Stimulated activated CD8-positive, alpha-beta memory T cell treated with anti-CD3 and anti-CD28 coated beads, Interleukin-15, amount 100 ng/mL, for 48 hours (primary cell): ENCODE results near the gene NSUN2.
A peak's percentile ranks its signal among the peaks of the same experiment; 100 is the strongest.
"Not testable (repeated sequence)": the region's sequence is repeated elsewhere in the genome, so short reads cannot be mapped to it uniquely, and the experiment has no call there.

Source experiments
- DNase-seq, 2 donors: peaks; one replicate each; pipeline ENCODE4 v3.0.0-alpha.2; 2020; ENCODE audit warnings: low read depth in 2 of 2

NSUN2 gene

DNA sequence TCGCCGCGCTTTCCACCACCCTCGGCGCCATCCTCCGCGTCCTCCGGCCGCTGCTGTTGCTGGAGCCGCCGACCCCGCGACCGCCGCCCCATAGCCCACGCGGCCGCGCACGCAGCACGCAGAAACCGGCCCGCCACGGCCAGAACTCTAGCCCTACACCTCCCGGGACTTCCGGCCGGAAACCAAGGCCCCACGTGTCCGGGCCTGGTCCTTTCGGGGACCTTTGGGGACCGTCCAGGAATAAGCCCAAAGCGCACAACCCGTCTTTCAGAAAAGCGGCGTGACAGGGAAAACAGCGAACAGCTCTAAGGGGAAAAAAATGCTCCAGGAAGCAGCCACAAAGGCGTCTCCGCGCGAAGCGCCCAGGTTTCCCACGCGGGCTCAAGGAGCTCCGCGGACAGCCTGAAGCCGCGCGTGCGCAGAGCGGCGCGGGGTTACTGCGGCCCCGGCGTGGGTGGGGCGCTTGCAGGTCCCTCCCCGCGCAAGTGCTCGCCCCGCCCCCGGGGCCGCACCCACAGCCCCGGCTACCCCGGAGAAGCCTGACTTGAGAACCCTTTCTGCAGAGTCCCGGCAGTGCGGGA is at the start of gene NSUN2, which contains the start of gene SRD5A1:
Gene NSUN2, minus strand, starts transcription at position 157 of the 581 bp plus-strand sequence. Its CDS starts 65 bp downstream, at position 92.
Gene SRD5A1, plus strand, starts transcription at position 553 of the 581 bp plus-strand sequence. CDS start 137 bp downstream, outside the sequence.
- DNase-seq = peak; percentile 86 to 88

DNA sequence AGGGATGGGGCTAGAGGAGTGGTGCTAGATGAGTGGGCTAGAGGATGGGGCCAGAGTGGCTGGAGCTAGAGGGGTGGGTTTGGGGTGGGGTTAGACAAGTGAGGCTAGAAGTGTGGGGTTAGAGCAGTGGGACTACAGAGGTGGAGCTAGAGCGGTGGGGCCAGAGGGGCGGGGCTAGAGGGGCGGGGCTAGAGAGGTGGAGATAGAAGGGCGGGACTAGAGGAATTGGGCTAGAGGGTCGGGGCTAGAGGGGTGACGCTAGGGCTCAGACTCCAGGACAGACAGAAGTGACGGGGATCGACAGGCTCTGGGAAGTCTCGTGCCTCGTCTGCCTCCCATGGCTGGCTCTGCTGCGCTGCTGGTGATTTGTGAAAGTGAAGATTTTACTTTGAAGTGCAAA is 49.4 kb upstream of the NSUN2 start:
- DNase-seq = no peak

DNA sequence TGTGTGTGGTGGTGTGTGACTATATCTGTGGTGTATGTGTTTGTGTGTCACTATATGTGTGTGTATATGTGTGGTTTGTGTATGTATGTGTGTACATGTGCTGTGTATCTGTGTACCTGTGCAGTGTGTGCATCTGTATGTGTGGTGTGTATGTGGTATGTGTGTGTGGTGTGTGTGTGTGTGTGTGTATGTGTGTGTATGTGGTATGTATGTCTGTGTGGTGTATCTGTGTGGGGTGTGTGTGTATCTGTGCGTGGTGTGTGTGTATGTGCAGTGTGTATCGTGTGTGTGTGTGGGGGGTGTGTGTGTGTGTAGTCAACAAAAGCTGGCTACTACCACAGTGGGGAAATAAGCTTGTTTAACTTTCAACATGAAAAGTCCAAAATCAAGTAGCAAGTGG is 48.8 kb upstream of the NSUN2 start:
- no peak for DNase-seq

DNA sequence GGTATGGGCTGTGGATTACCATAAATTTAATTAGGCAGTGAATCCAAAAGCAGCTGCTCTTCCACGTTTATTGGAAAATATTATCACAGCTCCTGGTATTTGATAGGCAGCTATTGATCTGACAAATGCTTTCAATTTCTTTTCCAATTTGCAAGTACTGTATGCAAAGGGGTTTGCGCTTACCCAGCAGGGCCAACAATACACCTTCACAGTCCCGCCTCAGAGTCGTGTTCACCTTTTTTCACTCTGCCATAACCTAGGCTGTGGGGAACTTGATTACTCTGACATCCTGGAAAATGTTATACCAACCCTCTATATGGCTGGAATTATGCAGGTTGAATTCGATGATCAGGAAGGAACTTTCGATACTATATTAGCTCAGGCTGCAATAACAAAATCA is 48.1 kb upstream of the NSUN2 start:
- no peak for DNase-seq

DNA sequence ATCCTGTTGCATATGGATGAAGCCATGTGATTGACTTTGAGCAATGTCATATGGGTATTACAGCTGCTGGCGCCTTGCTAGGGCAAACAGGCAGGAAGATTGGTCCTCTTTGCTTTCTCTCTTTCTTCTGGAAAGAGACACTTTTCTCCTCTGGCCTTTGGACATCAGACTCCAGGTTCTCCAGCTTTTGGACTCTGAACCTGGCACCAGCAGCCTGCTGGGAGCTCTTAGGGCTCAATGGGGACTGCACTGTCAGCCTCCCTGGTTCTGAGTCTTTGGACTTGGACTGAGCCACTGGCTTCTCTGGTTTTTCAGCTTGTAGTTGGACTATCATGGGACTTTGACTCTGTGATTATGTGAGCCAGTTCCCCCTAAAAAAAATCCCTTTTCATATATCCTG is 45.5 kb upstream of the NSUN2 start:
- no peak for DNase-seq

DNA sequence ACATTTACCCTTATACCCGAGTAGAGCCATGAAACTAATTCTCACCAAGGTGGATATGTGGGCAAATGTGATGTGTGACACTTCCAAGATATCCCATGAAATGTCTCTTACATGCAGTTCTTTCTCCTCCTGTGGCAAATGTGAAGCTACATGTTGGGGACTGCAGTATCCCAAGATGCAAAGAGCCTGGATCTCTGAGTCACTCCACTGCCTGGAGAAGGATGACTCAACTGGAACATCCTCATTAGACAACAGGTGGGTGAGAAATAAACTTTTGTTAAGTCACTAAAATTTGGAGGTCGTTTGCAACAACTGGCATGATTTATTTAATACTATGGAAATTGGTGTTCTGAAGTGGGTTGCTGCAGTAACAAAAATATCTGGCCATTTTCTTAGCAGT is 43.9 kb upstream of the NSUN2 start:
- DNase-seq = no peak

DNA sequence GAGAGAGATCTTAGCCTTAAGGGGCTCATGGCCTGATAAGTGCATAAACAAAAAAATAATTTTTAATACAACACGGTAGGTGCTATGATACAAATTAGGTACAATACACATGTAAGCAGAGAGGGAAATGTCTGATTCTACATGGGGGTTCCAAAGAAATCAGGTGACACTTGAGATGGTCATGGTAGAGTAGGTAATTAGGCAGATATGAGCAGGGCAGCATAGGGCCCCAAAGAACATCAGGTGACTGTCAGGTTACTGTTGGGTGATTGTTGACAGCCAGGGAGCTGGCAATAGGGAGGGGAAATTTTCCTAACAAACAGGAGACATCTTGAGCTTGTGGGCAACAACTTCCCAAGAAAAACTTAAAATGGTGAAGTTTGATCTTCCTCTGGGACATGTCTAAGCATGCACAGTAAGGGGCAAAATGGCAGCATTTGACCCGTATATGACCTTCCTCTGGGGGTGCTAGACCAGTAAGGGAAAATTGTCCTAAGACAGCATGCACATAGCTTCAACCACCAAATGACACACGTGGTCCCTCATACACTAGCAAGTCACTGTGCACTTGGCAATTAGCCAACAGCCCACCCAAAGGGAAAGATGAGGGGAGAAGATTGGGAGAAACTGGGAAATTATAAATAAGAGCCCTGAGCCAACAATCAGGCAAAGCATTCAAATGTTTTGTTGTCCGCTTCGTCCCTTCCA is 43.1 kb upstream of the NSUN2 start:
- DNase-seq = no peak

DNA sequence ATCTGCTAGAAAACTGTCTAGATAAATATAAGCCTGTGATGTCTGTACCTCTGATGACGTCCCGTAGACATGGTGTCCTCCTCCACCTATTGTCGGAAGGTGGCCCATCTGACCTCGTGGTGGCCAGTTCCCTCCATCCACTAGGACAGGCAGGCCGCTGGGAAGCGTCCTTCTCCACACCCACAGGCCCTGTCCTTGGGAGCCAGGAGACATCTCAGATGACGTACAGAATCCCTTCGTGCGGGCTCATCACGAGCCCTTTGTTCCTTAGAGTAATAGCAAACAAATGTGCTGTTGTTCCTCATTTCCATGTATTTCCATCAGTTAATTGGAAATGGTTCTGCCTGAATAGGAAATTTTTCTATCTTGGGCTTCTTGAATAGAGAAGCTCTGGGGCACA is 42.0 kb upstream of the NSUN2 start:
- no peak for DNase-seq

DNA sequence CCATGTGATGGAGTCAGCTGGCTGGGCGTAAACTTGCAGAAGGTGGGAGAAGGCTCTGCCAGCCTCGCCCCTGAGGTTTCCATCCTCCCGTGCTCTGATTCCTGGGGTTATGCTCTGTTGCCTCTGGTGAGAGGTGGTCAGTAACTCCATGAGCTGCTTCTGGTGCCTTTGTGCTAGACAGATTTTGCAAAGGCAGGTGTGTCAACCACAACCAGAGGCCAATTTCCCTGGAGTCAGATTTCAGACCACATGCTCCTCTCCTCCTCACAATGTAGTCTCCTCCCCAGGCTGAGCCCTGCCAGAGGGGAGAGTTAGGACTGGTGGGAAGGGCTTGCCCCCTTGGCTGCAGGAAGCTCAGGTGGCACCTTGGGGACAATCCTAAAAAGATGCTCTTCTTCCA is 41.6 kb upstream of the NSUN2 start:
- no peak for DNase-seq

DNA sequence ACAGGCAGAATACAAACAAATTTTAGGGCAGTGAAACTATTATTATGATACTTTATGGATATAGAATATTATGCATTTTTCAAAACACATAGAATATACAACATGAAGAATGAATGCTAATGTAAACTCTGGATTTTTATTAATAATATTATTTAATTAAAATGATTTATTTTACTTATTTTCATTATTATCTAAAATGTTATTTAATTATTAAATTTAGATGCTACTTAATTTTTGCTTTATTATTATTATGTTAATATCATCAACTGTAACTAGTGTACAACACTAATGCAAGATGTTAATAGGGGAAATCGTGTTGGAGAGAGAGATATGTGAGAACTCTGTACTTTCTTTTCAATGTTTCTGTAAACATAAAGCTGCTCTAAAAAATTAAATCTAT is 41.1 kb upstream of the NSUN2 start:
- no peak for DNase-seq

DNA sequence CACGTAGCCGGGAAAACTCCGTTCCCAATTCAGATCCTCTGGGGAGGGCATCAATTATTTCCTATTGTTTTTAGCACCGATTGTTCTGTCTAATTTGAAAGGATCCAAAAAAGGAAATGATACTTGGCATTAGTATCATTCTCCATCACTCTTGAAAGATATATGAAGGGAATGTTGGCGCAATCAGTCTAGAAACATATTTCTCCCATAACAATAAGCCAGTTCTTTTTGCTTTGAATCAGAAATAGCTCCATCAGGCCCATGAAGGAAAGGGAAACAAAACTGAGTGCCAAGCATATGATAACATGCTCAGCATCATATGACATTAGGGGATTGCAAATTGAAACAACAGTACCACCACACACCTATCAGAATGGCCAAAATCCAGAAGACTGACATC is 40.2 kb upstream of the NSUN2 start:
- no peak for DNase-seq

DNA sequence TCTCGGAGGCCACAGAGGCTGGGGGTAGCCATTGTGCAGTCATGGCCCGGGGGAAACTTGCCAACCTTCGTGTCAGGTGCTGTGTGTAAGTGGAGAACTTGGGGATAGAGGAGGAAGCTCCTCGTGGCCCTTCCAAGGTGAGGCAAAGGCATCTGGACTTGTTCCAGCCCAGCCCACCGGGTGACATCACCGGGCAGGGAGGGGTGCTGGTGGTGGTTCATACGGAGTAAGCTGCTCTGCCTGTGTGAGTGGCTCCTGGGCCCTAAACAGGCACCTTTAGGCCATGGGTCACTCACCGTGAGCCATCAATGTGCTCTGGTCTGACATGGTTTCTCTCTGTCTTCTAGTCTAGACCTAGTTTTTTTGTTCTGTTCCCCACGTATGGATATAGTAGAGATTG is 35.9 kb upstream of the NSUN2 start:
- not testable (repeated sequence) for DNase-seq

DNA sequence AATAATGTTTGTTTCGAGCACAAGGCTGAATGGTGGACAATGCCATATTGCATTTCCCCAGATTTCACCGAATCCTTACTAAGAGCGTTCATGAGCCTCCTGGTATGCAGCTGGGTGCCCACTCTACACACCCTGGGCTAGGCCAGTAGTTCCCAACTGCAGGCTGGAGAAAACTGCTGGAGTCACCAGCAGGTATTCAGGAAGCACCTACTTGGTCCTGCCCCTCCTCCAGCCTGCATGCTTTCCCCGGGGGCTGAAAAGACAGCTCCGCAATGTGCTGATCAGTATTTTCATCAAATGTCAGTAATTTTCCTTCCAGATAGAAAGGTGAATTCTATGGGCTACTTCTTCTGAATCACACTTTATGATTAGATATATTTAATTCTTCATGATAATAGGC is 34.8 kb upstream of the NSUN2 start:
- no peak for DNase-seq

DNA sequence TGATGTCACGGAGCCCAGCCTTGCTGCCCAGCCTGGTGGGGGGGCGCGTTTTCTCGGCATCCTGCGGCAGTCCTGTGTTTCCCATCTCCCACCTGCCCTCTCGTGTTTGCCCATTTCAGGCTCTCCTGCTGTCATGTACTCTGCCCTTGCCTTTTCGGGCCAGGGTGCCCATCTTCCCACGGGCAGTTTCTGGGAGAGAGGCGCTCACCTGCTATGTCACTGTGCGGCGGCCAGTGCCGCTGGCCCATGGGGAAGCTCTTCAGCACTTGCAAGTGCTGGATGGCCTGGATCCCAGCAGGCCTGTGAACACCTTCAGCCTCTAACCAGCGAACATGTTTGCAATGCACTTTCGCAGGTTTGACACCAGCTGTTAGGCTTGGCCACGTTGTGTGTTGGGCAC is 33.9 kb upstream of the NSUN2 start:
- no peak for DNase-seq

DNA sequence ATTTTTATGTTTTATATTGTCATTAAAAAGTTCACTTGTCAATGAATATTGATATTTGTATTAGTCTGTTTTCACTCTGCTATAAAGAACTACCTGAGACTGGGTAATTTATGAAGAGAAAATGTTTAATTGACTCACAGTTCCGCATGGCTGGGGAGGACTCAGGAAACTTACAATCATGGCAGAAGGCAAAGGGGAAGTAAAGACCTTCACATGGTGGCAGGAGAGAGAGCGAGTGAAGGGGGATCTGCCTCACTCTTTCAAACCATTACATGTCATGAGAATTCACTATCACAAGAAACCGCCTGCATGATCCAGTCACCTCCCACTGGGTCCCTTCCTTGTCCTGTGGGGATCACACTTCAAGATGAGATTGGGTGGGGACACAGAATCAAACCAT is 27.8 kb upstream of the NSUN2 start:
- no peak for DNase-seq

DNA sequence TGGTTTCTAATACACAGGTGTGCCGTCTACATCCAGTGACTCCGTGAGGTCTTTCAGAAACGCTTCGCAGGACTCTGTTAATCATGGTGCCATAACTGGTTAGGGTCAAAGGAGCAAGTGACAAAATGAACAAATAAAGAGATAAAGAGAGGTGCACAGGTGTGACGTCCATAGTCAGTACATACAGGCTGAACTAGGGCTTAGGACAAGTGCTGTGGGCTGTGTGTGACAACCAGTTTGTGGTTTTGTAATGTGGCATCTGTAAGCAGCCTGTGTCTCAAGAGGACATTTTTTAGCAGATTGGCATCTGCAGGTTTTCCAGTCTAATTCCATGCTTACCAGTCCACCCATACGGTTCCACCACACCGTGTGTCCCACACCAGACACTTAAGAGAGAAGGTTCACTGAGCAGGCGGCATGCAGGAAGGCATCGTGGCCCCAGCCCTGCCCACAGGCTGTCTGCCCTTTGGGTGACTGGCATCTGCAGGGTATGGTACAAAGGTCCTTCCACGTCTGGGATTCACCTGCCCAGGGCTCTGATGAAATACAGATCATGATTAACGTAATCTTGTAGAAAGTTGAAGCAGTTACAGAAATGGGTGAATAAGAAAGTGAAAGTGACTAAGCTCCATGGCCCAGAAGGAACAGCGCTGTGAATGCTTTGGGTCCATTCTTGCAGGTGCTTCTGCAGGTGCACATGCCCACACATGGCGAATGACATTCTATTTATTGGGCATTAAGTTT is 27.3 kb upstream of the NSUN2 start:
- DNase-seq = peak in 1 of 2 donors; percentile 1

DNA sequence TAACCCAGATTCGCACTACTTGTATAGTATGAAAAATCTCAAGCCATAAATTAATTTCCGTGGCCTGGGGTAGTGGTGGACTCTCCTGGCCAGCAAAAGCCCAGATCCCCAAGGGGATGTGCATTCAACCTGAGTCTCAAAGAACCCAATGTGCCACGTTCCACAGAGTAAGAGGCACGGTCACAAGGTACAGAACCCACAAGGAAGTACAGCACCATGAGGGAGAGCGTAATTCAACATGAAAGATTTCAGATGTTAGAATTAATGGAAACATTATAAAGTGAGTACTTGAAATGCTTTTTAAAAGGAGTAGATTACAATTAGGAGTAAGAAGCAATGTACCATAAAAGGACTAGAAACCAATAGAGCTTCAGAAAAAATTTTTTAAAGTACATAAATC is 23.8 kb upstream of the NSUN2 start:
- no peak for DNase-seq

DNA sequence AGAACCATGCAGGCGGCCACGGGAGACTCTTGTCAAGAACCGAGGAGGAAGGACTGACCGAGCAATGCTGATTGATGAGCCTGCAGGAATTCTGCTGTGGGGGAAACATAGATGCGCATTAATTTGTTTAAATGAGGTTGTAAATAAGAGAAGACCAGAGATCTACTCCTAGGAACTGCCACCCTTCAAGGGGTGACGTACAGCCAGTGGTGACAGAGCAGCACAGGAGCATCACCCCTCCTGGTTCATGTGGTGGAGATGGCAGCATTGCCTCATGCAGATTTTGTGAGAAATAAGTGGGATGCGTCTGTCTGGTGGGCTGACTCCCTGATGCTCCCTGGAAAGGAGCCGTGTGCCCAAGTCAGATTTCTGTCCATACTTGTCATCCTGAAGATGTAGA is 22.6 kb upstream of the NSUN2 start:
- no peak for DNase-seq

DNA sequence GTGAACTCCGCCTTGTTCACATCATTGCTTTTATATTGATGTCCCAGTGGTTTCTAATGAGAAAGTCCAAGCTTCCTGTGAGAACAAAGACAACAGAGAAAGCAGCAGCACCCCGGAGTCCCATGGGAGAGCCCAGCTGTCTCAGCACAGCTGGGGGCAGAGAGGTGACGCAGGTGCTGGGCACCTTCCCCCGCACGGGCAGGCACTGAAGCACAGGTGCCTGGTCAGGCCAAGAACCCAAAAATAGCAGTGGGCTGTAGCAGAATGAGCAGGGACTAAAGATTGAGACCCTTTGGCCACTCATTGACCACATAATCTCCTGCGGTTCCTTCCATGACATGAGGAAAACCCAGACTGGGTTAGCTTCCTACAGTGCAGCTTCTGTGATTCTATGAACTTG is 19.2 kb upstream of the NSUN2 start:
- DNase-seq = no peak

DNA sequence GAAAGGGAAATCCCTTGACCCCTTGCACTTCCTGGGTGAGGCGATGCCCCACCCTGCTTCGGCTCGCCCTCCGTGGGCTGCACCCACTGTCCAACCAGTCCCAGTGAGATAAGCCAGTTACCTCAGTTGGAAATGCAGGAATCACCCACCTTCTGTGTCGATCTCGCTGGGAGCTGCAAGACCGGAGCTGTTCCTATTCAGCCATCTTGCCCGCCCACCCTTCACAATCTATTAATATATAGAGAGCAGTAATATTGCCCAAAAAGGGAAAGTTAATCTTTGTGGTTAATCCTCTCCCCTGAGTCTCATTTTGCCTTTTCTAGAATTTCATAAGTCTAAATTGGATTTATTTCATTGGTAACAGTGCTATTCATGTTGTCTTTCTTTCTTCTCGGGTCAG is 16.8 kb upstream of the NSUN2 start:
- DNase-seq = no peak

DNA sequence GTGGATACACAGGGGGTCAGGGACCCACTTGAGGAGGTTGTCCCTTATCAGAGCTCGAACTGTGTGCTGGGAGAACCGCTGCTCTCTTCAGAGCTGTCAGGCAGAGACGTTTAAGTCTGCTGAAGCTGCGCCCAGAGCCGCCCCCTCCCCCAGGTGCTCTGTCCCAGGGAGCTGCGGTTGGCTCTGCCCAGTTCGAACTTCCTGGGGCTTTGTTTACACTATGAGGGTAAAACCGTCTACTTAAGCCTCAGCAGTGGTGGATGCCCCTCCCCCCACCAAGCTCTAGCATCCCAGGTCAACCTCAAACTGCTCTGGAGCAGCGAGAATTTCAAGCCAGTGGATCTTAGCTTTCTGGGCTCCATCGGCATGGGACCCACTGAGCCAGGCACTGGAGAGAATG is 16.3 kb upstream of the NSUN2 start:
- no peak for DNase-seq

DNA sequence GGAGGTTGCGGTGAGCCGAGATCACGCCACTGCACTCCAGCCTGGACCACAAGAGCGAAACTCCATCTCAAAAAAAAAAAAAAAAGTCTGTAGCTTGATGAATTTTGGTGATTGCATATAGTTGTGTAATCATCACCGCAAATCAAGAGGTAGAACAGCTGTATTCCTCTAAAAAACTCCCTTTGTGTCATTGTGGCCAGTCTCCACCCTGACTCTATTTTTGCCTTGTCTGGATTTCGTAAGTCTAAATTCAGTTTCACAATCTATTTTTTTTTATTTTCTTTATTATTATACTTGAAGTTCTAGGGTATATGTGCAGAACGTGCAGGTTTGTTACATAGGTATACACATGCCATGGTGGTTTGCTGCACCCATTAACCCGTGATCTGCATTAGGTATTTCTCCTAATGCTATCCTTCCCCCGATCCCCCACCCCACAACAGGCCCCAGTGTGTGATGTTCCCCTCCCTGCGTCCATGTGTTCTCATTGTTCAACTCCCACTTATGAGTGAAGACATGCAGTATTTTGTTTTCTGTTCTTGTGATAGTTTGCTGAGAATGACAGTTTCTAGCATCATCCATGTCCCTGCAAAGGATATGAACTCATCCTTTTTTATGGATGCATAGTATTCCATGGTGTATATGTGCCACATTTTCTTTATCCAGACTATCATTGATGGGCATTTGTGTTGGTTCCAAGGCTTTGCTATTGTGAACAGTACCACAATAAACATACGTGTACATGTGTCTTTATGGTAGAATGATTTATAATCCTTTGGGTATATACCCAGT is 12.9 kb upstream of the NSUN2 start:
- DNase-seq = not testable (repeated sequence)
